PFSK-1 (cell line): ENCODE measurements around the gene MYO1D.

Experiments
- FOXP2 ChIP-seq: optimal IDR thresholded peaks from 2 replicates; pipeline ENCODE3; 2011; ENCODE audit warnings: borderline replicate concordance, control low read depth, inconsistent platforms; ENCODE audit not compliant: insufficient read depth; ENCODE audit errors: extremely low read length, extremely low read depth
- POLR2AphosphoS5 ChIP-seq: IDR thresholded peaks from 2 replicates; pipeline ENCODE4 v1.6.1; 2012; ENCODE audit warnings: low read depth, mild to moderate bottlenecking, control low read depth, low read length, moderate library complexity
- SIN3A ChIP-seq: IDR thresholded peaks from 2 replicates; pipeline ENCODE4 v1.6.1; 2012; ENCODE audit warnings: mild to moderate bottlenecking, low read length, moderate library complexity, borderline replicate concordance; ENCODE audit not compliant: insufficient read depth
- TAF1 ChIP-seq: IDR thresholded peaks from 2 replicates; pipeline ENCODE4 v1.6.1; 2012; ENCODE audit warnings: low read length, control low read depth, borderline replicate concordance; ENCODE audit not compliant: insufficient read depth
- TF ChIP-seq, protein P1 (sequence below), 2 experiments: IDR thresholded peaks; 2 replicates each; pipeline versions ENCODE4 v1.6.1 to v1.8.0; 2011 to 2012; ENCODE audit warnings: low read depth in 2 of 2, low read length in 2 of 2, control low read depth in 1 of 2, inconsistent platforms in 1 of 2, mild to moderate bottlenecking in 1 of 2, moderate library complexity in 1 of 2; ENCODE audit not compliant: insufficient read depth in 1 of 2

Gene MYO1D

GRCh38 chr17:32516450-32516849 lies 360.5 kb downstream of the MYO1D start:
- TF ChIP-seq, protein P1, sequence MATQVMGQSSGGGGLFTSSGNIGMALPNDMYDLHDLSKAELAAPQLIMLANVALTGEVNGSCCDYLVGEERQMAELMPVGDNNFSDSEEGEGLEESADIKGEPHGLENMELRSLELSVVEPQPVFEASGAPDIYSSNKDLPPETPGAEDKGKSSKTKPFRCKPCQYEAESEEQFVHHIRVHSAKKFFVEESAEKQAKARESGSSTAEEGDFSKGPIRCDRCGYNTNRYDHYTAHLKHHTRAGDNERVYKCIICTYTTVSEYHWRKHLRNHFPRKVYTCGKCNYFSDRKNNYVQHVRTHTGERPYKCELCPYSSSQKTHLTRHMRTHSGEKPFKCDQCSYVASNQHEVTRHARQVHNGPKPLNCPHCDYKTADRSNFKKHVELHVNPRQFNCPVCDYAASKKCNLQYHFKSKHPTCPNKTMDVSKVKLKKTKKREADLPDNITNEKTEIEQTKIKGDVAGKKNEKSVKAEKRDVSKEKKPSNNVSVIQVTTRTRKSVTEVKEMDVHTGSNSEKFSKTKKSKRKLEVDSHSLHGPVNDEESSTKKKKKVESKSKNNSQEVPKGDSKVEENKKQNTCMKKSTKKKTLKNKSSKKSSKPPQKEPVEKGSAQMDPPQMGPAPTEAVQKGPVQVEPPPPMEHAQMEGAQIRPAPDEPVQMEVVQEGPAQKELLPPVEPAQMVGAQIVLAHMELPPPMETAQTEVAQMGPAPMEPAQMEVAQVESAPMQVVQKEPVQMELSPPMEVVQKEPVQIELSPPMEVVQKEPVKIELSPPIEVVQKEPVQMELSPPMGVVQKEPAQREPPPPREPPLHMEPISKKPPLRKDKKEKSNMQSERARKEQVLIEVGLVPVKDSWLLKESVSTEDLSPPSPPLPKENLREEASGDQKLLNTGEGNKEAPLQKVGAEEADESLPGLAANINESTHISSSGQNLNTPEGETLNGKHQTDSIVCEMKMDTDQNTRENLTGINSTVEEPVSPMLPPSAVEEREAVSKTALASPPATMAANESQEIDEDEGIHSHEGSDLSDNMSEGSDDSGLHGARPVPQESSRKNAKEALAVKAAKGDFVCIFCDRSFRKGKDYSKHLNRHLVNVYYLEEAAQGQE (IDR thresholded peaks at IDR 0.05; ENCODE audit: insufficient read depth in 1 of 2, low read depth in 2 of 2, low read length in 2 of 2) = no peak
- TF ChIP-seq FOXP2 (no peak), TAF1 (no peak), SIN3A (no peak), POLR2AphosphoS5 (no peak)

DNA sequence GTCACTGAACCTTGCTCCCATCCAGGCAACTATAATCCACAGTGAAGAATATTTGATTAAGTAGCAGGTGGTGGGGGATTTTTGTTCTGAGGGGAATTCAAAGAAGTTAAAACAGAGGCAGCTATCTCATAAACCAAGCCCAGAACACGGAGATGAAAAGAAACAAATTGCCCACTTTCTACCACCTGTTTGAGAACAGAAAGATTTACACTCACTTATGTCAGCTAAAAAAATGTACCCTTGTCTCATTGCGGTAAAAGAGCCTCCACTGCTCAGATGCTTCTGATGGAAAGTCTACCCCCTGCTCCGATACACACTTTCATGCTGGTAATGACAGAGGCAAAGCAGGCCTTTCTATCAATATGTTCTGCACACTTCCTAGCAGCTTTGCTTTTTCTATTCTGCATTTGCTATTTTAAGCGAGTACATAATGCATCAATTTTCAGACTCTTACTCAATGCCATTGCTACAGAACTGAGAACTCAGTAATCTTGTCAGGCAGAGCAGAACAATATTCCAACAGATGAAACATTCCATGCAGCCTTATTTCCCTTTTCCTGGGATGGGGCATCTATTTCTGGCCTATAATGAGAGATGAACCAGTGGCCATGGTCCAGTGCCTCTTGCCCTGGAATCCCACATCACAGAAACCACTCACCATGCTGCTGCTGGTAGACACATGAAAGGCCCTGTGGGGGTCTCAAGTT lies 361.1 kb downstream of the MYO1D start:
- TF ChIP-seq FOXP2 (no peak), TAF1 (no peak), POLR2AphosphoS5 (no peak), SIN3A (no peak)
- TF ChIP-seq, protein P1 (IDR thresholded peaks at IDR 0.05; ENCODE audit: insufficient read depth in 1 of 2, low read depth in 2 of 2, low read length in 2 of 2) = no peak

- TF ChIP-seq TAF1 (no peak), FOXP2 (no peak), SIN3A (no peak)
- TF ChIP-seq, protein P1 (IDR thresholded peaks at IDR 0.05; ENCODE audit: insufficient read depth in 1 of 2, low read depth in 2 of 2, low read length in 2 of 2) = no peak
Observed at GRCh38 chr17:32514606-32515005, 362.3 kb downstream of the MYO1D start.

DNA sequence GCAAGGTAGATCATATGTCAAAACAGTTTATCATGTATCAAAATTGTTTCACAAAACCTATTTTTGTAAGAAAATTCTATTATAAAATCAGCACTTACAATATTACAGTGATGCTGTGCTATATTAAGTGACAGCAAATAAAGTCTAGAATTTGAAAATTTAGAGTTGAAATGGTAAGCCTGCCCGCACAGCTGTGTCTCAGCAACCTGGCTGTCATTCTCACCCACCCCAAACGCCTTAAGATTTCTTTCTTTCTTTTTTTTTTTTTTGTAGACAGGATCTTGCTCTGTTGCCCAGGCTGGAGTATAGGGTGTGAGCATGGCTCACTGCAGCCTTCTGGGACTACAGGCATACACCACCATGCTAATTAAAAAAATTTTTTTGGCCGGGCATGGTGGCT lies 363.3 kb downstream of the MYO1D start:
- TF ChIP-seq FOXP2 (no peak), POLR2AphosphoS5 (no peak), SIN3A (no peak), TAF1 (no peak)
- TF ChIP-seq, protein P1 (IDR thresholded peaks at IDR 0.05; ENCODE audit: insufficient read depth in 1 of 2, low read depth in 2 of 2, low read length in 2 of 2) = no peak

DNA sequence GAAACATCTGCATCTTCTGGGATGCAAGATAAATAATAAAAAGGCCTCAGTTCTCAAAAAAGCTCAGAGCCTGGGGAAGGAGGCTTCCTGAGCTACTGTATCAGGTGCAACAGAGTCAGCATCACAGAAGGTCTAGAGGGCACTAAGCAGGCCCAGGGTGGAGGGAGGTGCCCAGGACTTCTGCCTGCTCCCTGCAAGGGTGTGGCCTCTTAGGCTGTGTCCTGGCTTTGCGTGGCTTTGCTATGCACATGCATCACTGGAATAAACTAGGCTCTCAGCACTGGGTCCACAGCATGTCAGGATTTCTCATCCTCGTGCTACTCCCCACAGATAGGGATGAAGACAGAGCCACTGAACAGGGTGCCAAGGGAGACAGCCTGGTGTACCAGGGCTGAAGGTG lies 364.6 kb downstream of the MYO1D start:
- TF ChIP-seq, protein P1 (IDR thresholded peaks at IDR 0.05; ENCODE audit: insufficient read depth in 1 of 2, low read depth in 2 of 2, low read length in 2 of 2) = no peak
- TF ChIP-seq TAF1 (no peak), FOXP2 (no peak)
